ENCODE results near the gene KIF27.
"Not testable (repeated sequence)": the region's sequence is repeated elsewhere in the genome, so short reads cannot be mapped to it uniquely, and the experiment has no call there.

Gene KIF27

GRCh38 chr9:83803941-83804340, 117.3 kb downstream of the KIF27 start:
- not testable (repeated sequence) for H3K4me3 ChIP-seq; H3K27ac ChIP-seq; DNase-seq (ENCODE audit: low spot score)

GRCh38 chr9:83800236-83801033, 120.8 kb downstream of the KIF27 start:
- DNase-seq (ENCODE audit: low spot score): no peak
- Histone ChIP-seq H3K4me3 (no peak overlapping the region), H3K27ac (no peak overlapping the region)
- TF ChIP-seq CTCF (IDR thresholded peaks at IDR 0.05): no peak

GRCh38 chr9:83794051-83794450, 127.2 kb downstream of the KIF27 start:
- no peak for DNase-seq (ENCODE audit: low spot score)
- TF ChIP-seq CTCF (IDR thresholded peaks at IDR 0.05): no peak
- H3K27ac ChIP-seq: no peak overlapping the region
- no peak overlapping the region for H3K4me3 ChIP-seq

GRCh38 chr9:83792746-83793145, 128.5 kb downstream of the KIF27 start:
- Histone ChIP-seq H3K4me3 (no peak overlapping the region), H3K27ac (no peak overlapping the region)
- no peak for DNase-seq (ENCODE audit: low spot score)
- TF ChIP-seq CTCF (IDR thresholded peaks at IDR 0.05): no peak
